Calu3 (cell line): ENCODE measurements around the gene KCP. TPM values are rescaled to one million over a fixed set of nuclear protein-coding genes. Genes with fewer than 3 reads are reported as not detected.
A peak's percentile ranks its signal among the peaks of the same experiment; 100 is the strongest.

Experiments
- BruUV-seq: library from RNA; stranded (reverse); fragments of 400-500 nt; replicated peaks from 2 replicates; lab custom pipeline; 2021; lab: Mats Ljungman, UMichigan
- CTCF ChIA-PET: fragments of 300-600 bp; sonication (Branson Sonifier 250); formaldehyde crosslinking; loops from one replicate; lab custom pipeline; 2022; ENCODE audit warnings: antibody characterized with exemption; lab: Charles Lee
- DNase-seq: peaks from one replicate; pipeline ENCODE4 v3.0.0; 2022
- H3K27ac Mint-ChIP-seq: one replicate; pipeline ENCODE4 v1.8.0; 2022; ENCODE audit warnings: mixed read lengths; ENCODE audit not compliant: unreplicated experiment
- H3K27me3 Mint-ChIP-seq: one replicate; pipeline ENCODE4 v1.8.0; 2022; ENCODE audit warnings: mixed read lengths; ENCODE audit not compliant: unreplicated experiment
- H3K36me3 Mint-ChIP-seq: one replicate; pipeline ENCODE4 v1.8.0; 2022; ENCODE audit warnings: mild to moderate bottlenecking, moderate library complexity, mixed read lengths; ENCODE audit not compliant: insufficient read depth, unreplicated experiment
- H3K4me1 Mint-ChIP-seq: one replicate; pipeline ENCODE4 v1.8.0; 2022; ENCODE audit warnings: mild to moderate bottlenecking, low read depth, mixed read lengths; ENCODE audit not compliant: unreplicated experiment
- H3K4me3 Mint-ChIP-seq: one replicate; pipeline ENCODE4 v1.8.0; 2022; ENCODE audit warnings: mild to moderate bottlenecking, low read depth, moderate library complexity, mixed read lengths; ENCODE audit not compliant: unreplicated experiment
- H3K9me3 Mint-ChIP-seq: one replicate; pipeline ENCODE4 v1.8.0; 2022; ENCODE audit warnings: low read depth, mixed read lengths; ENCODE audit not compliant: unreplicated experiment
- intact Hi-C: fragments of 100-400 bp; cut with micrococcal nuclease; formaldehyde crosslinking; loops from one replicate; pipeline ENCODE4 v1.10.0; 2022; ENCODE audit not compliant: unreplicated experiment
- total RNA-seq: library from RNA; stranded (reverse); gene quantifications from 2 replicates; pipeline ENCODE4 v1.2.3, GENCODE V29; 2022
- TF ChIP-seq, protein P1 (sequence below): fragments of 200-600 bp; IDR thresholded peaks from one replicate; pipeline ENCODE4 v1.8.0; 2022; ENCODE audit warnings: antibody characterized with exemption; ENCODE audit not compliant: unreplicated experiment

KCP gene
- total RNA-seq, 1 experiment from 2014 or later = 6.8 TPM

DNA sequence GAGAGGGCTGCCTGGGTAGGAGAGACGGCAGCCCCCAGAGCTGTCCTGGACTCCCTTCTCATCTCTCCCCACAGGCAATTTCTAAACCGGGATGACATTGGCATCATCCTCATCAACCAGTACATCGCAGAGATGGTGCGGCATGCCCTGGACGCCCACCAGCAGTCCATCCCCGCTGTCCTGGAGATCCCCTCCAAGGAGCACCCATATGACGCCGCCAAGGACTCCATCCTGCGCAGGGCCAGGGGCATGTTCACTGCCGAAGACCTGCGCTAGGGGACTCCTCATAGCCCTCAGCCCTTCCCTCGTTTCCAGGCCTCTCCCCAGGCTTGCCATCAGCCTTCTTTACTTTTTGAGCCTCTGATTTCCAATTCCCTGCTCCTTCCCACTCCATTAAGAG is 45.2 kb downstream of the KCP start:
- Mint-ChIP-seq H3K27ac (no peak overlapping the region), H3K9me3 (no peaks in the 10 kb centered on the region), H3K36me3 (peaks cover 52% of the 10 kb centered on the region), H3K4me3 (no peak overlapping the region), H3K4me1 (peaks cover 20% of the 10 kb centered on the region), H3K27me3 (peaks cover 2% of the 10 kb centered on the region)
- CTCF ChIA-PET = no interaction called here
- intact Hi-C loops = loop anchor here (10.0 kb wide), 1 partner anchor 81 kb away; no protein-coding TSS in a partner anchor
- BruUV-seq = no TSS peak
- TF ChIP-seq, protein P1, sequence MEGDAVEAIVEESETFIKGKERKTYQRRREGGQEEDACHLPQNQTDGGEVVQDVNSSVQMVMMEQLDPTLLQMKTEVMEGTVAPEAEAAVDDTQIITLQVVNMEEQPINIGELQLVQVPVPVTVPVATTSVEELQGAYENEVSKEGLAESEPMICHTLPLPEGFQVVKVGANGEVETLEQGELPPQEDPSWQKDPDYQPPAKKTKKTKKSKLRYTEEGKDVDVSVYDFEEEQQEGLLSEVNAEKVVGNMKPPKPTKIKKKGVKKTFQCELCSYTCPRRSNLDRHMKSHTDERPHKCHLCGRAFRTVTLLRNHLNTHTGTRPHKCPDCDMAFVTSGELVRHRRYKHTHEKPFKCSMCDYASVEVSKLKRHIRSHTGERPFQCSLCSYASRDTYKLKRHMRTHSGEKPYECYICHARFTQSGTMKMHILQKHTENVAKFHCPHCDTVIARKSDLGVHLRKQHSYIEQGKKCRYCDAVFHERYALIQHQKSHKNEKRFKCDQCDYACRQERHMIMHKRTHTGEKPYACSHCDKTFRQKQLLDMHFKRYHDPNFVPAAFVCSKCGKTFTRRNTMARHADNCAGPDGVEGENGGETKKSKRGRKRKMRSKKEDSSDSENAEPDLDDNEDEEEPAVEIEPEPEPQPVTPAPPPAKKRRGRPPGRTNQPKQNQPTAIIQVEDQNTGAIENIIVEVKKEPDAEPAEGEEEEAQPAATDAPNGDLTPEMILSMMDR = no peak
- DNase-seq = no peak

DNA sequence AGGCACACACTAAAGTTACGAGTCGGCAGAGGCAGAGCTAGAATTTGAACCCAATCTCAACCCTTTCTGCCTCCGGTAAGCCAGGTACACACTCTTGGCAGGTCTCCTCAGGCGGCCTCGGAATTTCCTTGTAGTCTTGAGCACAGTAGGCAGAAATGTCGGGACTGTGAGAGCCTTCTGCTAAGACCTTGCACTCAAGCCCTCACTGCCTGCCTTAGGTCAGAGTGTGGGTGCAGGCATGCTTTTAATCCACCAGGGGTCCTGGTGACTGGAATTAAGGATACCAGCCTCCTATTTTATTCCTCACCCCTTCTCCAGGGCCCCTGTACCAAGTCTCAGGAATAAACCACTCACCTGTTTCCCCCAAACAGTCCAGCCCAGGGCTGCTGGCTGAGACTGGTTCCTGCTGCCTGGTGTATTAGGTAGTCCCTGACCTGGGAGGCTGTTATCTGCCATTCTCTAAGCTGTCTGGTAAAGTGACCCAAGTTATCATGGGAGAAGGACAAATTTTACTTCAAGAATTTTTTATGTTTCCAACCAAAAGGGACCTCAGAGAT is 47.0 kb downstream of the KCP start:
- peaks cover 6% of the 10 kb centered on the region for H3K27me3 Mint-ChIP-seq
- BruUV-seq = TSS peak; percentile 47
- CTCF ChIA-PET = interaction anchor here (1.0 to 1.9 kb wide), 3 partner anchors 14 to 228 kb away, joined by 3 to 9 read pairs (median 5); no protein-coding TSS in a partner anchor
- H3K4me1 Mint-ChIP-seq = peaks cover 17% of the 10 kb centered on the region
- H3K27ac Mint-ChIP-seq = no peak overlapping the region
- intact Hi-C loops = loop anchor here (2.0 to 10.0 kb wide), 2 partner anchors 79 to 227 kb away; no protein-coding TSS in a partner anchor
- TF ChIP-seq, protein P1 = peak; percentile 56
- H3K36me3 Mint-ChIP-seq = peaks cover 37% of the 10 kb centered on the region
- peak; percentile 67 for DNase-seq
- no peaks in the 10 kb centered on the region for H3K9me3 Mint-ChIP-seq
- H3K4me3 Mint-ChIP-seq = peak overlapping the region; percentile 90

DNA sequence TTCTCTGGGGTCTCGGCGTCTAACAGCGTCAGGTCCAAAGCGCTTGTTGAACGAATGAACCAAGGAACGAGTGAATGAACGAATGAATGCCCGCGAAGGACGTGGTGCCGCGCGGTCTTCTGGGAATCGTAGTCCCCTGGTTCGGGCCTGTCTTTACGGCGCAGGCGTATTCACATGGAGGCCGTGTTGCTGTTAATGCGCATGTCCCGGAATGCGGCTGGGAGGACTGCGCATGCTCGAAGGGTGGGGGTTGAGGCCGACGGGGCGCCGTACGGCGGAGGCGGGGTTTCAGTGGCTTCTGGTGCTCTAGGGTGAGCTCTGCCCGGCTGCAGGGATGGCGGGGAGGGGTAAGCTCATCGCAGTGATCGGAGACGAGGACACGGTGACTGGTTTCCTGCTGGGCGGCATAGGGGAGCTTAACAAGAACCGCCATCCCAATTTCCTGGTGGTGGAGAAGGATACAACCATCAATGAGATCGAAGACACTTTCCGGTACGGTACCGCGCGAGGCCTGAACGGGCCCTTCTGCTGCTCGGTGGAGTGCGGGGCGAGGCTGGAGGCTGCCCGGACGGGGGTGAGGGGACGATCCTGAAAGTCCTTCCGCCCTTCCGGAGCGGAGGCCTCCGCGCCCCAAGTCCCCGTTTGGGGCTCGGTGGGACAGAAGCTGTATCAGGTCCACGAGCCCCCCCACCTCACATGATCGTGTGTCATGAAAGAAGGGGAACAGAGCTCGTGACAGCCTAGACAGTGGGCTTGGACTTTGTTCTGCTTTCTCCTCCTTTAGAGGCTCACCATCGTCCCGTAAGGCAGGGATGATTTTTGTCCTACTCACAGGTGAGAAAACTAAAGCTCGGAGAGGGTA is 47.7 kb downstream of the KCP start, which contains the start of gene ATP6V1F:
Gene ATP6V1F (plus strand): TSS at position 286 of the 862 bp plus-strand sequence. CDS start 49 bp downstream, at position 335.
- Mint-ChIP-seq H3K4me3 (peak within 1 kb of the TSS; percentile 90), H3K27ac (peak within 1 kb of the TSS; percentile 82), H3K4me1 (peaks cover 10% of the 10 kb centered on the region), H3K36me3 (peaks cover 34% of the 10 kb centered on the region), H3K27me3 (peaks cover 8% of the 10 kb centered on the region), H3K9me3 (no peaks in the 10 kb centered on the region)
- DNase-seq = peak; percentile 98
- CTCF ChIA-PET = interaction anchor here (1.0 to 1.9 kb wide), 3 partner anchors 13 to 229 kb away, joined by 3 to 9 read pairs (median 5); no protein-coding TSS in a partner anchor
- TF ChIP-seq, protein P1 = no peak
- BruUV-seq = no TSS peak
- intact Hi-C loops = loop anchor here (2.0 to 10.0 kb wide), 2 partner anchors 78 to 228 kb away; no protein-coding TSS in a partner anchor

DNA sequence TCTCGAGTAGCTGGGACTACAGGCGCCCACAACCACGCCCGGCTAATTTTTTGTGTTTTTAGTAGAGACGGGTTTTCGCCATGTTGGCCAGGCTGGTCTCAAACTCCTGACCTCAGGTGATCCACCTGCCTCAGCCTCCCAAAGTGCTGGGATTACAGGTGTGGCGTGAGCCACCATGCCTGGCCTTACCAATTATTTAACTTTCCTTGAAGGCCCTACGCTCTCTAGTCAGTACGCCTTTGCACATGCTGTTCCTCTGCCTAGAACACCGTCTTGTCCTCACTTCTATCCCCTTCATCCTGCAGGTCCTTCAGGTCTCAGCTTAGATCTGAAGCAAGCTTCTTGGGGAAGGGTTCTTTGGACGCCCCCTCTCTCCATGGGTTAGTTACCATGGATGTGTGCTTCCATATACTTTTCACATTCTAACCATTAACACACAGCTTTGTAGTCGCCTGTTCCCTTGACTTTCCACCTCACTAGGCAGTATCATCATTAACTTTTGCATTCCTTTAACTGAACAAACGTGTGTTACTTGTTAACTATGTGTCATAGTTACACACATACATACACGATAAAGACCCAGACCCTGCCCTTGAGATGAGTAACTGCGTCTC is 48.4 kb downstream of the KCP start:
- peaks cover 8% of the 10 kb centered on the region for H3K4me1 Mint-ChIP-seq
- no peaks in the 10 kb centered on the region for H3K9me3 Mint-ChIP-seq
- no peak for DNase-seq
- H3K27ac Mint-ChIP-seq = peak overlapping the region; percentile 82
- no TSS peak for BruUV-seq
- CTCF ChIA-PET = interaction anchor here (0.5 to 1.9 kb wide), 2 partner anchors 230 to 393 kb away, joined by 3 to 9 read pairs; no protein-coding TSS in a partner anchor
- TF ChIP-seq, protein P1 = no peak
- intact Hi-C loops = loop anchor here (2.0 to 10.0 kb wide), 2 partner anchors 77 to 229 kb away; no protein-coding TSS in a partner anchor
- peaks cover 32% of the 10 kb centered on the region for H3K36me3 Mint-ChIP-seq
- peaks cover 8% of the 10 kb centered on the region for H3K27me3 Mint-ChIP-seq
- peak overlapping the region; percentile 90 for H3K4me3 Mint-ChIP-seq
